ENCODE results near the gene ST6GALNAC4.

- TF ChIP-seq POLR2AphosphoS5 (IDR thresholded peaks at IDR 0.05), result no peak
- TF ChIP-seq POLR2A (IDR thresholded peaks at IDR 0.05; ENCODE audit: low read depth), result no peak
- TF ChIP-seq CTCF (IDR thresholded peaks at IDR 0.05), result no peak
Observed at GRCh38 chr9:127958728-127959127, 41.9 kb upstream of the ST6GALNAC4 start.

Data from esophagus muscularis mucosa (tissue), 3 donors.